NCI-H2171 (cell line): ENCODE measurements around the gene TUBB.
"Not testable (repeated sequence)": the region's sequence is repeated elsewhere in the genome, so short reads cannot be mapped to it uniquely, and the experiment has no call there.

Source experiments
- DNase-seq: peaks from one replicate; lab custom pipeline; 2025; lab: John Stamatoyannopoulos, UW

TUBB gene

DNA sequence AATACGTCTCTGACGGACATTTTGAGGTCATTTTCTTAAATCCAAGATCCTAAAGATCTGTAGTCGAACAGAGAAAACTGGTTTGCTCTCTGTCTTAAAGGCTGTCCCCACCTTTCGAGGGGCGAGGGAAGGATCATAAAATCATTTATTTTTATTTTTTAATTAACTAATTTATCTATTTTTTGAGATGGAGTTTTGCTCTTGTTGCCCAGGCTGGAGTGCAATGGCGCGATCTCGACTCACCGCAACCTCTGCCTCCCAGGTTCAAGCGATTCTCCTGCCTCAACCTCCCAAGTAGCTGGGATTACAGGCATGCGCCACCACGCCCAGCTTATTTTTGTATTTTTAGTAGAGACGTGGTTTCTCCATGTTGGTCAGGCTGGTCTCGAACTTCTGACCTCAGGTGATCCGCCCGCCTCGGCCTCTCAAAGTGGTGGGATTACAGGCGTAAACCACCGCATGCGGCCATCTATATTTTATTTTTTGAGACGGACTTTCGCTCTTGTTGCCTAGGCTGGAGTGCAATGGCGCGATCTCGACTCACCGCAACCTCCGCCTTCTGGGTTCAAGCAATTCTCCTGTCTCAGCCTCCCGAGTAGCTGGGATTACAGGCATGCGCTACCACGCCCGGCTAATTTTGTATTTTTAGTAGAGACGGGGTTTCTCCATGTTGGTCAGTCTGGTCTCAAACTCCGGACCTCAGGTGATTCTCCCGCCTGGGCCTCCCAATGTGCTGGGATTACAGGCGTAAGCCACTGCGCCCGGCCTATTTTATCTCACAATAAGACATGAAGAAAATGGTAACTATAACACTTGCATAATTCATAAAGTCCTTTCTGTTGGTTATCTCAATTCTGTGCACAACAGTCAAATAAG is 2.1 kb upstream of the TUBB start:
- not testable (repeated sequence) for DNase-seq

DNA sequence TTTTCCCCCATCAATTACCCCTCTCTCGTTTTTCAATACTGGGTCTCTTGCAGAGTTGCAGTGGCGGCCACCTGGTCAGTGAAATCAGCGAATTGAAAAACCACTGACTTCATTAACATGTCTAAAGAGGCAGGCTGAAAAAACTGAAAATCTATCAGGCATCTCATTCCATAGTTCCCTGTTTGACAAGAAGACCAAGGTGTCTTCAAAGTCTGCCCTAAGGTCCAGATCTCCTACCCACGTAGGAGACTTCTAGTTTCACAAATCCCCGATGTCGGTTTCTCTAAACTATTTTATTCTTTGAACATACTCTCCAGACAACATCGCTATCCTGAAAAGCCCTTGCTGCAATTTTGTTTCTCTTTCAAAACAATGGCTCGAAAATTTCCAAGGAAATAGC is 796 bp upstream of the TUBB start:
- no peak for DNase-seq

DNA sequence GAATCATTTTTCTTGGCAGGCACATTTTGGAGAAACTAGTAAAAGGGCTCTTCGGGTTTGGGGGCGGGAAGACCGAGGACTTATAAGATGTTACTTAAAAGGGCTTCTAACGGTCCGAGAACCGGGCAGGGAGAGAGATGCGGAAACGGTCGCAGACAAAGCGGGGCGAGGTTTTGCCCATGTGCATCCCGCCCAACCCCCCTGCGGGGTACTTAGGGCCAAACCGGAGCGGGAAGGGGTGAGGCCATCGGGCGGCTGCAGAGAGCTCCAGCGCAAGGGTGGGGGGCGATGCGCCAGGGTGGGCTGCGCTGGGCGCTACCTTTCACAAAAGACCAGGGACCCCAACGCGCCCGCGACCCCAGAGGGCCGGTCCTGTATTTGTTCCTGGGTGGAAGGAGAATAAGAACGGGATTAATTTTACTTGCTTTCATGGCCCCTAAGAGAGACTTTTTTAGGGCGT is 616 bp downstream of the TUBB start:
- DNase-seq, result peak; percentile 71

DNA sequence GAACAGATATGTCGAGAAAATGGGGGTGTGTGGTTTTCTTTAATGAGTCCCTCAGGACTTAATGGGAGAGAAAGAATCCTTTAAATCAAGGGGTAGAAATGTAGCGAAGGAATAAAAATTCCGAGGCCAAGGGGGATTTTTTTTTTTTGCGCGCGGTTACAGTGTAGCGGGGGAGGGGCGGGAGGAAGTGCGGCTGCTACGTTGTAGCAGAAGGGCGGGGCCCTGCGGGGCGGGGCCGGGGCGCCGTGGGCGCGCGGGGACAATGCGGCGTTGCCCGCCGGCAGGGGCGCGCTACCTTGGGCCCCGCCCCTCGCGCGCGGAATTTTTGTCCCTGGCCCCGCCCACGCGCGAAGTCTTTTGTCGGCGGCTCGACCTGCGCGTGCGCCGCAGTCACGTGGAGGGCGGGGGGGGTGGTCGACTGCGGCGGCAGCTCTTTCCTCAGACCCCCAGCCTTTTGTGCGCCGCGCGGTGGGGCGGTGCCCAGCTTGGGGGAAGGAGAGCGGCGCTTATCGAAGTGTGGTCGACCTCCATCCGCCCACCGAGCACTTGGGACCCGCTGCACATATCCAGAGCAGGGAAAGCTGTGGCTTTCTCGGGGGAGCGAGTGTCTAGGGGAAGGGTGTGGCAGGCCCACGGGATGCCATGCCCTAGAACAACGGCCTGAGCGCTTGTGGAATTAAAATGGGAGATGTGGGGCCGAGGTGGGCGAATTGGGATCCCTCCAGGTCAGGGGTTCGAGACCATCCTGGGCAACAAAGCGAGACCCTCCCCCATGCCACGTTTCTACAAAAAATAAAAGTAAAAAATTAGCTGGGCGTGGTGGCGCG is 1.3 kb downstream of the TUBB start:
- peak; percentile 96 for DNase-seq

DNA sequence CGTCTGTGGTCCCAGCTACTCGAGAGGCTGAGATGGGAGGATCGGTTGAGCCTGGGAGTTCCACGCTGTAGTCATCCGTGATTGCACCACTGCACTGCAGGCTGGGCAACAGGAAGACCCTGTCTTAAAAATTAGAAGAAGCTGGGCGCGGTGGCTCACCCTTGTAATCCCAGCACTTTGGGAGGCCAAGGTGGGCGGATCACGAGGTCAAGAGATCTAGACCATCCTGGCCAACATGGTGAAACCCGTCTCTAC is 1.8 kb downstream of the TUBB start:
- DNase-seq, result not testable (repeated sequence)

DNA sequence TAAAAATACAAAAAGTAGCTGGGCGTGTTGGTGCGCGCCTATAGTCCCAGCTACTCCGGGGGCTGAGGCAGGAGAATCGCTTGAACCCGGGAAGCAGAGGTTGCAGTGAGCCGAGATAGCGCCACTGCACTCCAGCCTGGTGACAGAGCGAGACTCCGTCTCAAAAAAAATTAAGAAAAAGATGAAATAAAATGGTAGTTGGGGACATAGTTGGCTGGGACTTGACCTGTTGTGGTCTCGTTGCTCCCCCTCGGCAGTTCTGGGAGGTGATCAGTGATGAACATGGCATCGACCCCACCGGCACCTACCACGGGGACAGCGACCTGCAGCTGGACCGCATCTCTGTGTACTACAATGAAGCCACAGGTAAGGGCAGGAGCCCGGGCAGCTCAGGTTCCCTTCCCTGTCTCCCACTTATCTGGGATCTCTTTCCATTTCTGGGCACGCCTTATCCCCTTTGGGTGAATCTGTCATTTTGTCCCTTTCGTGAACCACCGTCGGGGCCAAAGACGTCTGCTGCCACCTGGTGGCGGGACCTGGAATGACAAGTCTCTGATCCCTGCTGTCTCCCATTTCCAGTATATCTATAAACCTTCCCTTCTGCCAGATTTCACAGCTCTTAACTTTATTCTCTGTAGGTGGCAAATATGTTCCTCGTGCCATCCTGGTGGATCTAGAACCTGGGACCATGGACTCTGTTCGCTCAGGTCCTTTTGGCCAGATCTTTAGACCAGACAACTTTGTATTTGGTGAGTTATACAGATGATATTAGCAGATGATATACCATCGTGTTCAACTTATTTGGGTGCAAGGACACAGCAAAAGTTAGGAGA is 2.3 kb downstream of the TUBB start:
- peak; percentile 43 for DNase-seq

DNA sequence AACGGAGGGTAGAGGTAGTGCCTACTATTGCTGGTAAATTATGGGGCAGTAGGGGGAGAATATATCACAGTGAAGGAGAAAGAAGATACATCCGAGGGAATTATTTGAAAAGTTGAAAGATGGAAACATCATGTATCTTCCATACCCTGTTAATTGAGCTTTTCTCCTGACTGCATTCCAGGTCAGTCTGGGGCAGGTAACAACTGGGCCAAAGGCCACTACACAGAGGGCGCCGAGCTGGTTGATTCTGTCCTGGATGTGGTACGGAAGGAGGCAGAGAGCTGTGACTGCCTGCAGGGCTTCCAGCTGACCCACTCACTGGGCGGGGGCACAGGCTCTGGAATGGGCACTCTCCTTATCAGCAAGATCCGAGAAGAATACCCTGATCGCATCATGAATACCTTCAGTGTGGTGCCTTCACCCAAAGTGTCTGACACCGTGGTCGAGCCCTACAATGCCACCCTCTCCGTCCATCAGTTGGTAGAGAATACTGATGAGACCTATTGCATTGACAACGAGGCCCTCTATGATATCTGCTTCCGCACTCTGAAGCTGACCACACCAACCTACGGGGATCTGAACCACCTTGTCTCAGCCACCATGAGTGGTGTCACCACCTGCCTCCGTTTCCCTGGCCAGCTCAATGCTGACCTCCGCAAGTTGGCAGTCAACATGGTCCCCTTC is 3.1 kb downstream of the TUBB start:
- DNase-seq, result not testable (repeated sequence)

DNA sequence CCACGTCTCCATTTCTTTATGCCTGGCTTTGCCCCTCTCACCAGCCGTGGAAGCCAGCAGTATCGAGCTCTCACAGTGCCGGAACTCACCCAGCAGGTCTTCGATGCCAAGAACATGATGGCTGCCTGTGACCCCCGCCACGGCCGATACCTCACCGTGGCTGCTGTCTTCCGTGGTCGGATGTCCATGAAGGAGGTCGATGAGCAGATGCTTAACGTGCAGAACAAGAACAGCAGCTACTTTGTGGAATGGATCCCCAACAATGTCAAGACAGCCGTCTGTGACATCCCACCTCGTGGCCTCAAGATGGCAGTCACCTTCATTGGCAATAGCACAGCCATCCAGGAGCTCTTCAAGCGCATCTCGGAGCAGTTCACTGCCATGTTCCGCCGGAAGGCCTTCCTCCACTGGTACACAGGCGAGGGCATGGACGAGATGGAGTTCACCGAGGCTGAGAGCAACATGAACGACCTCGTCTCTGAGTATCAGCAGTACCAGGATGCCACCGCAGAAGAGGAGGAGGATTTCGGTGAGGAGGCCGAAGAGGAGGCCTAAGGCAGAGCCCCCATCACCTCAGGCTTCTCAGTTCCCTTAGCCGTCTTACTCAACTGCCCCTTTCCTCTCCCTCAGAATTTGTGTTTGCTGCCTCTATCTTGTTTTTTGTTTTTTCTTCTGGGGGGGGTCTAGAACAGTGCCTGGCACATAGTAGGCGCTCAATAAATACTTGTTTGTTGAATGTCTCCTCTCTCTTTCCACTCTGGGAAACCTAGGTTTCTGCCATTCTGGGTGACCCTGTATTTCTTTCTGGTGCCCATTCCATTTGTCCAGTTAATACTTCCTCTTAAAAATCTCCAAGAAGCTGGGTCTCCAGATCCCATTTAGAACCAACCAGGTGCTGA is 3.9 kb downstream of the TUBB start:
- not testable (repeated sequence) for DNase-seq

DNA sequence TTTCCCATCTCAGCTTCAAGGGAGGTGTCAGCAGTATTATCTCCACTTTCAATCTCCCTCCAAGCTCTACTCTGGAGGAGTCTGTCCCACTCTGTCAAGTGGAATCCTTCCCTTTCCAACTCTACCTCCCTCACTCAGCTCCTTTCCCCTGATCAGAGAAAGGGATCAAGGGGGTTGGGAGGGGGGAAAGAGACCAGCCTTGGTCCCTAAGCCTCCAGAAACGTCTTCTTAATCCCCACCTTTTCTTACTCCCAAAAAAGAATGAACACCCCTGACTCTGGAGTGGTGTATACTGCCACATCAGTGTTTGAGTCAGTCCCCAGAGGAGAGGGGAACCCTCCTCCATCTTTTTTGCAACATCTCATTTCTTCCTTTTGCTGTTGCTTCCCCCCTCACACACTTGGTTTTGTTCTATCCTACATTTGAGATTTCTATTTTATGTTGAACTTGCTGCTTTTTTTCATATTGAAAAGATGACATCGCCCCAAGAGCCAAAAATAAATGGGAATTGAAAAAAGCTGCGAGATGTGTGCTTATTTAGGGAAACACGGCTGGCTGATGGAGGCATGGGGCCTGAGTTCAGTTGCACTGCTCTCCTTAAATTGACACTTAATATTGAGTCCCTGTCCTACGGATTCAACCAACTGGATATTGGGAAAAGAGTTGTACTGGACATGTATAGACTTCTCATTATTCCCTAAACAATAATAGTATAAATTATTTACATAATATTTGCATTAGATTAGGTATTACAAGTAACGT is 4.9 kb downstream of the TUBB start:
- no peak for DNase-seq

DNA sequence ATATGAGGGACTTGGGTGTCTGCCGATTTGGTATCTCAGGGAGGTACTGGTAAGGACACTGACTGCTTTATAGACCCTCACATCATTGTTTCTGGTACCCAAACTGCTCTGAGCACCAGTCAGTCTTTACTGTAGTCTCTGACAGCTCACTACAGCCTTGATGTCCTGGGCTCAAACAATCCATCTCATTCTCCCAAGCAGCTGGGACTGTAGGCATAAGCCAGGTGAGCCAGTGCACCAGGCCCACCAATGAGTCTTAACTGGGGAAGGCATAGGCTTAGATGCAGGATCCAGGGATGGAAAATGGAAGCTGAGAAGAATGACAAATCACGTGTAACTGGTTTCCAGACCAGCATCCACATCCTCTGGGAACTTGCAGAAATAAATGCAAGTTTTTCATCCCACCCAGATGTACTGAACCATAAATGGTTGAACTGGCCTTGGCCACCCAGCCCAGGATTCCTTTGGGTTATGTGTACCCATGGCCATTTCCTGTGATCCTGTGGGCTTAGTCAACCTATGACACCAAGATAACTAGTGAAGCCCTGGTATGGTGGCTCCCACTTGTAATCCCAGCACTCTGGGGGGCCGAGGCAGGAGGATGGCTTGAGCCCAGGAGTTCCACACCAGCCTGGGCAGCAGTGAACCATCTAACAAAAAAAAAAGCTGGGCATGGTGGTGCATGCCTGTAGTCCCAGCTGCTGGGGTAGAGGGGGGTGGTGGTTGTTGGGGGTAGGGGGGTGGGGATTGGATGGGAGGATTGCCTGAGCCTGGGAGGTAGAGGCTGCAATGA is 5.8 kb downstream of the TUBB start:
- DNase-seq, result no peak

DNA sequence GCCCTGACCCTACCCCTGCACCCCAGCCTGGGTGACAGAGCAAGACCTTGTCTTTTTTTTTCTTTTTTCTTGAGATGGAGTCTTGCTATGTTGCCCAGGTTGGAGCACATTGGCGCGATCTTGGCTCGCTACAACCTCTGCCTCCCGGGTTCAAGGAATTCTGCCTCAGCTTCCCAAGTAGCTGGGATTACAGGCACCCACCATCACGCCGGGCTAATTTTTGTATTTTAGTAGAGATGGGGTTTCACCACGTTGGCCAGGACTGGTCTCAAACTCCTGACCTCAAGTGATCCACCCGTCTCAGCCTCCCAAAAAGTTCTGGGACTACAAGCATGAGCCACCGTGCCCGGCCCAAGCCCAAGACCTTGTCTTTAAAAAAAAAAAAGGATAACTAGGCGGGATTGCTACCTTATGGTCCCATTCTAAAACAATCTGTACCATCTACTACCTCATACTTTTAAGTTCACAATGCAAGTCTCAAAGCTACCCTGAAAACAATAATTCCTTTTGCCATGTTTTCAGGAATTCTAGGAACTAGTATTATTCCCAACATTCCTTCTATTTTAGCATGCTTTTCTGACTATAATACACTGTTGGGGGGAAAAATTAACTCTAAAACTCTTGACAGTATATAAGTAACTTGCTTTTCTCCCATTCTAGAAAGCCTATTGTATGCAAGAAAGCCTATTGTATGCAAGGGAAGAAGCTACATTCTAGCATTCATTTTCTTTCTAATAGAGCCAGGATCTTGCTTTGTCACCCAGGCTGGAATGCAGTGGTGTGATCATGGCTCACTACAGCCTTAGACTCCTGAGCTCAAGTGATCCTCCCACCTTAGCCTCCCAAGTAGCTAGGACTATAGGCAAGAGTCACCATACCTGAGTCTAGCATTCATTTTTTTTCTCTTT is 6.6 kb downstream of the TUBB start:
- DNase-seq, result no peak

DNA sequence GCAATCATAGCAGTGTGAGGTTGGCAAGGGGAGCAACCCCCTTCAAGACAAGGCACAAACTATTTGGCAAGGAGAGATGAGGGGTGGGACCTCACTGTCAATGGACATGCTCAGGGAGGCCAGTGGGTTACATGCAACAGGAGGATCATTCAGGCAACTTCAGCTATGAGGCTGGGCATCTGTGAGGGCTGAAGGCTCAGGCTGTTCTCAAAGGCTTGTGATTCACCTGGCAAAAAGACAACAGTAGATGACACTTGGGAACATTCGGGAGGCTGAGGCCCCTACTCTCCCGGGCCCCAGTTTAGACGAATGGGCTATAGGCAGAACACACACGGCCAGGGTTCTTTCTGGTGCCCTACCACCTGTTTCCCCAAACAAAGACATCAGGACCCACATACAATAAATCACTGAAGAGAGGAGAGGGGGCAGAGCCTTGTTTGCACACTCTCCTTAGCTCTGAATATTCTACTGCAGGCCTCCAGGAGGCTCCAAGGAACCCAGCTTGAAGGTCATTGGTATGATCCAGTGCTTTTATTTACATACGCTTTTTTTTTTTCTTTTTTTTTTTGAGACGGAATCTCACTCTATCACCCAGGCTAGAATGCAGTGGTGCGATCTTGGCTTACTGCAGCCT is 7.9 kb downstream of the TUBB start:
- DNase-seq, result no peak

DNA sequence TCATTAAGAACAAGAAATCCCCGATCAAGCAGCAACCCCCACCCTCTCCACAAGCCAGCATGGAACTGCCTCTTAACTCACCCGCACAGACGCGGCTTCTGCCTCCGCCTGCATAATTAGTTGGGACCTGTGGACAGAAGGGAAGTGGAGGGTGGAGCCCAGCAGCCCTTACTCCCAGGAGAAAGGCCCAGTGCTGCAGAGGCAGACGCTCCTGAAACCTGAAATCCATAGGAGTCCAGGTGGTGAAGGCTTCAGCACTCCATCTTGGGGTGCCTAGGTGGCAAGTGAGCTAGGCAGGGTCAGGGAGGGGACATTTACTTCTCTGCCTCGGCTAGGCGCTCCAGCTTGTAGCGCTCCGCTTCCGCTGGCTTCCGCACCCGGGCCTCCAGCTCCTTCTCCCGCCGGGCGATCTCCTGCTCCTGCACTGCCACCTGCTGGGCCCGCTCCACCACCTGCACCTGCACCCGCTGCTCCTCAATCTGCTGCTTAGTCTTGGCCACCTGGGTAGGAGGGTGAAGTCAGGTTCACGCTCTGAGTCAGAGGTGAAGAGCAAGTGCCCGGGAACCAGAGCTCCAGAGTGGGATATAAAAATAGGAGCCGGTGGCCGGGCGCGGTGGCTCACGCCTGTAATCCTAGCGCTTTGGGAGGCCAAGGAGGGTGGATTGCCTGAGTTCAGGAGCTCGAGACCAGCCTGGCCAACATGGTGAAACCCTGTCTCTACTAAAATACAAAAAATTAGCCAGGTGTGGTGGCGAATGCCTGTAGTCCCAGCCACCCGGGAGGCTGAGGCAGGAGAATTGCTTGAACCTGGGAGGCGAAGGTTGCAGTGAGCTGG is 10.7 kb downstream of the TUBB start:
- peak; percentile 86 for DNase-seq

DNA sequence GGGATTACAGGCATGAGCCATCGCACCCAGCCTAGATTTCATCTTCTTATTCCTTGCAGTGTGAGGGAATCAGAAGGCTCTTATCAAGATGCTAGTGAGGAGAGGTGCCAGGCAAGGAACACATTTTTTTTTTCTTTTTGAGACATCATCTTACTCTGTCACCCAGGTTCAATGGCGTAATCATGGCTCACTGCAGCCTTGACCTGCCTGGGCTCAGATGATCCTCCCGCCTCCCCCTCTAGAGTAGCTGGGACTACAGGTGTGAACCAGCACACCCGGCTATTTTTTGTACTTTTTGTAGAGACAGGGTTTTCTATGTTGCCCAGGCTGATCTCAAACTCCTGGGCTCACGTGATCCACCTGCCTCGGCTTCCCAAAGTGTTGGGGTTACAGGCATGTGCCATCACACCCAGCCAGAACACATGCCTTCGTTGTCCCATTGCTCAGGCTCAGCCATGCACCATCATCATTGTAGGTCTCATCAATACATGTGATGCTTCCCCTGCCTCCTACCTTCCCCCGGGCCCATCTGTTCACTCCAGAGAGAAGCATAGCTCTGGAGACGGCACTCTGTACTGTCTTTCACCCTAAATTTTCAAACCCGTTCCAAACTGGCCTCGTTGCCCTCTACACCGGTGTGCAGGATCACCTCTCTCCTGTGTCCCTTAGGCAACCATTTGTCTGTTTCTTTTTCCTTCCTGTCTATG is 12.2 kb downstream of the TUBB start:
- no peak for DNase-seq

DNA sequence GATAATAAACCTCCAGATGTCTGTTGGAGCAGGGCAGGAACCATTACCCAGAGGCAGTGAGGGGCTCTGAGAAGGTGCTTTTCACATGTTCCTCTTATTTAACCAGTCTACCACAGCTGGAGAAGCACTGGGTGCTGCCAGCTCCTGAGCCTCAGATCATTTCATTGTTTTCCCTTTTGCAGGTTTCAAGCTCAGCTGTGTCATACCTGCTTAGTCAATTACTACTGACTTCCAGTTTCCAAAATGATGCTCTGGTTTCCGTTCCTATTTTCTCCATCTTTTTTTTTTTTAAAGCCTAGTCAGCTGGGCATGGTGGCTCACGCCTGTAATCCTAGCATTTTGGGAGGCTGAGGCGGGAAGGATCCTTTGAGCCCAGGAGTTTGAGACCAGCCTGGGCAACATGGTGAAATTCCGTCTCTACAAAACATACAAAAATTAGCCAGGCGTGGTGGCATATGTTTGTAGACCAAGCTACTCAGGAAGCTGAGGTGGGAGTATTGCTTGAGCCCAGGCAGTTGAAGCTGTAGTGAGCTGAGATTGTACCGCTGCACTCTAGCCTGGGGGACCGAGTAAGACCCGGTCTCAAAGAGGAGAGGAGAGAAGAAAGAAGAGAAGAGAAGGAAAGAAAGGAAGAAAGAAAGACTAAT is 15.6 kb downstream of the TUBB start:
- DNase-seq, result no peak

DNA sequence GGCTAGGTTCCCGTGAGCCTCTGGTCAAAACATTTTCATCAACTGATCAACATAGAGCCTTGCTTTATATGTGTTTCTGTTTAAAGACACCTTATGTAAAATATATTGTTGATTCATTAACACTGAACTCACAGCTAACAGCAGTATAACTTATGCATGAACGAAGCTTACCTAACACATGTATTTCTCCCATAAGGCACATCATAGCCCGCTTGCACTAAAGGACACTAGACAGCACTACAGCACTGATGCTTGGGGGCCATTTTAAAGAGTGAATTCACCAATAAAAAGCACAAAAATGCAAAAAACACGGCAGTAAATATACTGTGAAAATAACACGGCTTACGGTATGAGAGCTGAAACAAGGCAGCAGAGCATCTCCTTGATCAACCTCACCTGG is 18.4 kb downstream of the TUBB start:
- no peak for DNase-seq
